MM.1S (cell line): ENCODE measurements around the gene TERT.

Source experiments
- DNase-seq: peaks from one replicate; pipeline ENCODE4 v3.0.0-alpha.2; 2015
- H2AFZ ChIP-seq: fragments of 300-600 bp; sonication (generic); 2 replicates; pipeline ENCODE4 v1.6.0; 2016; ENCODE audit warnings: antibody characterized with exemption, low read length
- H3F3A ChIP-seq: fragments of 300-600 bp; sonication (generic); 2 replicates; pipeline ENCODE4 v1.6.1; 2016; ENCODE audit warnings: mild to moderate bottlenecking, antibody characterized with exemption, low read length, moderate library complexity, mixed read lengths; ENCODE audit not compliant: insufficient read depth
- H3K27ac ChIP-seq: fragments of 300-600 bp; sonication (generic); 2 replicates; pipeline ENCODE4 v1.5.1; 2016; ENCODE audit warnings: mild to moderate bottlenecking, low read length
- H3K27me3 ChIP-seq: fragments of 300-600 bp; sonication (generic); replicated peaks from 2 replicates; pipeline ENCODE4 v1.6.0; 2016; ENCODE audit warnings: low read length; ENCODE audit not compliant: insufficient read depth
- H3K36me3 ChIP-seq: fragments of 300-600 bp; sonication (generic); replicated peaks from 2 replicates; pipeline ENCODE4 v1.6.1; 2016; ENCODE audit warnings: mild to moderate bottlenecking, low read length, mixed read lengths; ENCODE audit not compliant: insufficient read depth
- H3K4me1 ChIP-seq: fragments of 300-600 bp; sonication (generic); 2 replicates; pipeline ENCODE4 v1.6.1; 2016; ENCODE audit warnings: low read length, mixed read lengths
- H3K4me2 ChIP-seq: fragments of 300-600 bp; sonication (generic); 2 replicates; pipeline ENCODE4 v1.6.0; 2016; ENCODE audit warnings: low read depth, low read length
- H3K4me3 ChIP-seq: fragments of 300-600 bp; sonication (generic); 2 replicates; pipeline ENCODE4 v1.5.1; 2016; ENCODE audit warnings: low read length, mixed read lengths
- H3K79me2 ChIP-seq: fragments of 300-600 bp; sonication (generic); 2 replicates; pipeline ENCODE4 v1.6.1; 2016; ENCODE audit warnings: mixed run types, low read length, mixed read lengths
- H3K9ac ChIP-seq: fragments of 300-600 bp; sonication (generic); 2 replicates; pipeline ENCODE4 v1.6.1; 2016; ENCODE audit warnings: low read length, mixed read lengths
- H3K9me2 ChIP-seq: fragments of 300-600 bp; sonication (generic); replicated peaks from 2 replicates; pipeline ENCODE4 v1.6.1; 2016; ENCODE audit warnings: mild to moderate bottlenecking, low read length, mixed read lengths; ENCODE audit not compliant: insufficient read depth
- H3K9me3 ChIP-seq: fragments of 300-600 bp; sonication (generic); replicated peaks from 2 replicates; pipeline ENCODE4 v1.6.1; 2016; ENCODE audit warnings: mild to moderate bottlenecking, low read length, mixed read lengths; ENCODE audit not compliant: insufficient read depth
- H4K20me1 ChIP-seq: fragments of 300-600 bp; sonication (generic); 2 replicates; pipeline ENCODE4 v1.6.1; 2016; ENCODE audit warnings: mild to moderate bottlenecking, low read length, moderate library complexity, mixed read lengths; ENCODE audit not compliant: insufficient read depth
- EZH2 ChIP-seq: fragments of 300-600 bp; sonication (generic); optimal IDR thresholded peaks from 2 replicates; pipeline ENCODE3; 2017; ENCODE audit warnings: low read depth, mild to moderate bottlenecking, antibody characterized with exemption, low read length, mixed read lengths
- EZH2phosphoT487 ChIP-seq: fragments of 300-600 bp; sonication (generic); IDR thresholded peaks from 2 replicates; pipeline ENCODE4 v1.6.1; 2018; ENCODE audit warnings: antibody characterized with exemption, low read length
- TF ChIP-seq, protein P1 (sequence below): fragments of 300-600 bp; sonication (generic); IDR thresholded peaks from 2 replicates; pipeline ENCODE4 v1.5.1; 2016; ENCODE audit warnings: antibody characterized with exemption, low read length, mixed read lengths

The TERT gene

DNA sequence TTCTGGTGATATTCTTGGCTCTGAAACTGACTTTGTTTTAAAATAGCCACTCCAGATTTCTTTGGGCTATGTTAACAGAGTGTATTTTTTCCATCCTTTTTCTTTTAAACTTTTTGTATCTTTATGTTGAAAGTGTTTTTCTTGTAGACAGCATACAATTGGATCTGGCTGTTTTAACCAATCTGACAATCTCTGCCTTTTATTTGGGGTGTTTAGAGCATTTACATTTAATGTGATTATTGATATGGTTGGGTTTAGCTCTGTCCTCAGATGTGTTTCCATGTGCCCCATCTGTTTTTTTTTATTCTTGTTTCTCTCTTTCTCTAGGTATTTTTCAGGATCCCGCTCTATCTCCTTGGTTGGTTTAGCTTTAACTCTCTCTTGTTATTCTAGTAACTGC, 59.0 kb downstream of the TERT start:
- no peak overlapping the region for H3K27ac ChIP-seq
- H4K20me1 ChIP-seq = no peaks in the 10 kb centered on the region
- H3K27me3 ChIP-seq = no peaks in the 10 kb centered on the region
- no peak for TF ChIP-seq EZH2phosphoT487
- TF ChIP-seq EZH2 = no peak
- TF ChIP-seq, protein P1, sequence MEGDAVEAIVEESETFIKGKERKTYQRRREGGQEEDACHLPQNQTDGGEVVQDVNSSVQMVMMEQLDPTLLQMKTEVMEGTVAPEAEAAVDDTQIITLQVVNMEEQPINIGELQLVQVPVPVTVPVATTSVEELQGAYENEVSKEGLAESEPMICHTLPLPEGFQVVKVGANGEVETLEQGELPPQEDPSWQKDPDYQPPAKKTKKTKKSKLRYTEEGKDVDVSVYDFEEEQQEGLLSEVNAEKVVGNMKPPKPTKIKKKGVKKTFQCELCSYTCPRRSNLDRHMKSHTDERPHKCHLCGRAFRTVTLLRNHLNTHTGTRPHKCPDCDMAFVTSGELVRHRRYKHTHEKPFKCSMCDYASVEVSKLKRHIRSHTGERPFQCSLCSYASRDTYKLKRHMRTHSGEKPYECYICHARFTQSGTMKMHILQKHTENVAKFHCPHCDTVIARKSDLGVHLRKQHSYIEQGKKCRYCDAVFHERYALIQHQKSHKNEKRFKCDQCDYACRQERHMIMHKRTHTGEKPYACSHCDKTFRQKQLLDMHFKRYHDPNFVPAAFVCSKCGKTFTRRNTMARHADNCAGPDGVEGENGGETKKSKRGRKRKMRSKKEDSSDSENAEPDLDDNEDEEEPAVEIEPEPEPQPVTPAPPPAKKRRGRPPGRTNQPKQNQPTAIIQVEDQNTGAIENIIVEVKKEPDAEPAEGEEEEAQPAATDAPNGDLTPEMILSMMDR = no peak
- H2AFZ ChIP-seq = no peak overlapping the region
- H3F3A ChIP-seq = no peaks in the 10 kb centered on the region
- DNase-seq = no peak
- no peaks in the 10 kb centered on the region for H3K79me2 ChIP-seq
- H3K36me3 ChIP-seq = no peaks in the 10 kb centered on the region
- no peak overlapping the region for H3K4me3 ChIP-seq
- no peaks in the 10 kb centered on the region for H3K9me2 ChIP-seq
- H3K4me1 ChIP-seq = no peaks in the 10 kb centered on the region
- H3K9ac ChIP-seq = no peak overlapping the region
- H3K4me2 ChIP-seq = no peak overlapping the region
- H3K9me3 ChIP-seq = no peaks in the 10 kb centered on the region

DNA sequence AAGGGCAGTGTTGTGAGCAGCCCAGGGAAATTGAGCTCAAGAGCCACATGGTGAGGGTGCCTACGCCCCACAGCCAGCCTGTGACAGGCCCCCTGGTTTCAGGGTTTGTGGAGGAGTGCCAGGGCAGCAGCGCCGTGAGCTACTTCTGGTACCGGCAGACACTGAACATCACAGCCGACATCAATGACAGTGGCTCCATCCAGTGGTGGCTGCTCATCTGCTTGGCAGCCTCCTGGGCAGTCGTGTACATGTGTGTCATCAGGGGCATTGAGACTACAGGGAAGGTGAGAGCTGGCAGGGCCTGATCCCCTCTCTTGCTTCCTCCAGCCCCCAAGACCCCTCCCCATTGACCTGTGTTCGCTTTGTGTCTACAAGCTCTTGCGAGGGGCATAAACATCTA, 59.5 kb downstream of the TERT start:
- no peaks in the 10 kb centered on the region for H3K4me1 ChIP-seq
- no peak for DNase-seq
- no peaks in the 10 kb centered on the region for H3K9me3 ChIP-seq

DNA sequence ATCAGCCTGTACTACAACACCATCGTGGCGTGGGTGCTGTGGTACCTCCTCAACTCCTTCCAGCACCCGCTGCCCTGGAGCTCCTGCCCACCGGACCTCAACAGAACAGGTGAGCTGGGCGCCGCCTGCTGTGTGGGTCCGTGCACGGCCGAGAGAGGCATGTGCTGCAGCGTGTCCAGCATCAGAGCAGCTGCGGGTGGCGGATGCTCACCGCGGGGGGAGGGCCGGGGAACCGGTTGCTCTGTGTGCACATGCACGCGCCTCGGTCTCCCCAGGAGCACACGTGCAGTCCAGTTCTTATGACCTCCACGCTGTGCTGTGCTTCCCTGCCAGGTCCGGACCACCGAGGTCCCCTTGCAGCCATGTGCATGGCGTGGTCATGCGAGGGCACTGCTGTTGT, 62.1 kb downstream of the TERT start:
- H3K9me3 ChIP-seq = no peaks in the 10 kb centered on the region
- no peak for DNase-seq
- no peak overlapping the region for H3K9ac ChIP-seq
- TF ChIP-seq EZH2phosphoT487 = no peak
- TF ChIP-seq, protein P1 = no peak
- TF ChIP-seq EZH2 = no peak
- no peaks in the 10 kb centered on the region for H3F3A ChIP-seq
- H3K4me2 ChIP-seq = no peak overlapping the region
- no peaks in the 10 kb centered on the region for H3K9me2 ChIP-seq
- H3K4me1 ChIP-seq = no peaks in the 10 kb centered on the region
- H3K79me2 ChIP-seq = no peaks in the 10 kb centered on the region
- H4K20me1 ChIP-seq = no peaks in the 10 kb centered on the region
- no peak overlapping the region for H2AFZ ChIP-seq
- H3K27me3 ChIP-seq = no peaks in the 10 kb centered on the region
- H3K36me3 ChIP-seq = no peaks in the 10 kb centered on the region
- no peak overlapping the region for H3K4me3 ChIP-seq
- no peak overlapping the region for H3K27ac ChIP-seq

More for the DNA sequence above, 59.5 kb downstream of the TERT start:
- Histone ChIP-seq H3K9me2 (no peaks in the 10 kb centered on the region), H3K4me2 (no peak overlapping the region), H3K9ac (no peak overlapping the region), H3F3A (no peaks in the 10 kb centered on the region), H3K36me3 (no peaks in the 10 kb centered on the region), H3K27me3 (no peaks in the 10 kb centered on the region), H3K79me2 (no peaks in the 10 kb centered on the region), H3K27ac (no peak overlapping the region), H2AFZ (no peak overlapping the region), H4K20me1 (no peaks in the 10 kb centered on the region), H3K4me3 (no peak overlapping the region)
- TF ChIP-seq EZH2 = no peak
- TF ChIP-seq, protein P1 = no peak
- no peak for TF ChIP-seq EZH2phosphoT487
